ENCODE measurements around the gene LRRC72.

Gene LRRC72

DNA sequence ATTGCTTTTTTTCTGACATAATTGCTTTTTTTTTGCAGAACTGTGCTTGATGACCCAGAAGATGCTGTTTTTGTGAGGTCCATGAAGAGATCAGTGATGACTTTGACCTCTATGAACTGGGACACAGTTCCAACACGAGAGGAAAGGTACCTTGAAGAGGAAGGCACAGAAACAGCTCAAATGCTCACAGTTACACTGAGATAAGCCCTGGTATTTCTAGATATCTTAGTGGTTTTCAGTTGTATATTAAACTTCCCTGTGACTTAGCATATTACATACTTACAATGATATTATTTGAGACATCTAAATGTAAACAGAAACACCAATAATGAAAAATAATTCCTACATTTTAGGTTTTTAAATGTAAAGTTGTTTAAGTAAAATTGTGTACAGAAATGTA is 54.7 kb downstream of the LRRC72 start:
- no peak overlapping the region for H3K27ac ChIP-seq
- DNase-seq: no peak
- in situ Hi-C loops (cut with HindIII; ENCODE audit: low pct_ligation_motif_present, low sequenced_read_pairs): no loop called here
- no peak overlapping the region for H3K4me3 ChIP-seq (ENCODE audit: low read depth, low read length)
- no peaks in the 10 kb centered on the region for H3K36me3 ChIP-seq (replicated peaks)
- no peaks in the 10 kb centered on the region for H3K27me3 ChIP-seq (replicated peaks)
- TF ChIP-seq, protein P1, sequence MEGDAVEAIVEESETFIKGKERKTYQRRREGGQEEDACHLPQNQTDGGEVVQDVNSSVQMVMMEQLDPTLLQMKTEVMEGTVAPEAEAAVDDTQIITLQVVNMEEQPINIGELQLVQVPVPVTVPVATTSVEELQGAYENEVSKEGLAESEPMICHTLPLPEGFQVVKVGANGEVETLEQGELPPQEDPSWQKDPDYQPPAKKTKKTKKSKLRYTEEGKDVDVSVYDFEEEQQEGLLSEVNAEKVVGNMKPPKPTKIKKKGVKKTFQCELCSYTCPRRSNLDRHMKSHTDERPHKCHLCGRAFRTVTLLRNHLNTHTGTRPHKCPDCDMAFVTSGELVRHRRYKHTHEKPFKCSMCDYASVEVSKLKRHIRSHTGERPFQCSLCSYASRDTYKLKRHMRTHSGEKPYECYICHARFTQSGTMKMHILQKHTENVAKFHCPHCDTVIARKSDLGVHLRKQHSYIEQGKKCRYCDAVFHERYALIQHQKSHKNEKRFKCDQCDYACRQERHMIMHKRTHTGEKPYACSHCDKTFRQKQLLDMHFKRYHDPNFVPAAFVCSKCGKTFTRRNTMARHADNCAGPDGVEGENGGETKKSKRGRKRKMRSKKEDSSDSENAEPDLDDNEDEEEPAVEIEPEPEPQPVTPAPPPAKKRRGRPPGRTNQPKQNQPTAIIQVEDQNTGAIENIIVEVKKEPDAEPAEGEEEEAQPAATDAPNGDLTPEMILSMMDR (IDR thresholded peaks at IDR 0.05; ENCODE audit: low read depth, low read length, missing control alignments): no peak

DNA sequence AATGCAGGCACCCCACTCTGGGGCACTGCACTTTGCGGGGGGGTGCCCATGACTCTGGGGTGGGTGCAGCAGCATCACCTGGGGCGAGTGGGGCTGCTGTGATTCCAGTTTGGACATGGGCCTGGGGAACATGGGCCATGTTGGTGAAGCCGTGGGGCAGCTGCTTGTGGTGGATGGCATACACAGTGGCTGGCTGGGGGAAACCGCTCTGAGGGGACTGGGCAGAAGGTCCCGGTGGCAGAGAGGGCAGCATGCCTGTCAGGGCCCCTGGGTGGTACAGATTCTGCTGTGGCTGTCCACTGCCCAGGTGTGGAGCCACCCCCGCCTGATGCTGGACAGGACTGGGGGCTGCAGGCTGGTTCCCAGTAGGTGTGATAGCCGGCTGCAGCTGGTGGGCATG is 57.2 kb downstream of the LRRC72 start:
- no peaks in the 10 kb centered on the region for H3K36me3 ChIP-seq (replicated peaks)
- TF ChIP-seq, protein P1 (IDR thresholded peaks at IDR 0.05; ENCODE audit: low read depth, low read length, missing control alignments): no peak
- H3K4me3 ChIP-seq (ENCODE audit: low read depth, low read length): no peak overlapping the region
- in situ Hi-C loops (cut with HindIII; ENCODE audit: low pct_ligation_motif_present, low sequenced_read_pairs): no loop called here
- no peaks in the 10 kb centered on the region for H3K27me3 ChIP-seq (replicated peaks)
- no peak overlapping the region for H3K27ac ChIP-seq
- DNase-seq: no peak

DNA sequence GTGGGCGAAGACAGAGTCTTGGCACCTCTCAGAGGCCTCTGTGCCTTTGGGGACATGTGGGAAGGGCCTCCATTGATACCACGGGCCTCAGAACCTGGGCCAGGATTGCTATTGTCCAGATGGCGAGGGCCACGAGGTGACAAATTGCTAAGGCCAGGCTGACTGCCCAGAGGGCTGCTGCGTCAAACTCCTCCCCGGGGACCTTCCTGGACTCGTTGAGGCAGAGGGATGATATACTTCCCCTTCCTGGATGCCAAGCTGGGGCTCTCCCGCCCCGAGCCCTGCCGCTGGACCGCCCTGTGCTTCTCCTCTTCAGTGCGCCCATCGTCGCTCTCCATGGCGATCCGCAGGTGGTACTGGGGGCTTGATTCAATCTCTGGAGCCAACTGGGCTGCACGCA is 58.9 kb downstream of the LRRC72 start:
- no peak for DNase-seq
- no peak overlapping the region for H3K4me3 ChIP-seq (ENCODE audit: low read depth, low read length)
- H3K27me3 ChIP-seq (replicated peaks): no peaks in the 10 kb centered on the region
- no peaks in the 10 kb centered on the region for H3K36me3 ChIP-seq (replicated peaks)
- TF ChIP-seq, protein P1 (IDR thresholded peaks at IDR 0.05; ENCODE audit: low read depth, low read length, missing control alignments): no peak
- in situ Hi-C loops (cut with HindIII; ENCODE audit: low pct_ligation_motif_present, low sequenced_read_pairs): no loop called here
- no peak overlapping the region for H3K27ac ChIP-seq

DNA sequence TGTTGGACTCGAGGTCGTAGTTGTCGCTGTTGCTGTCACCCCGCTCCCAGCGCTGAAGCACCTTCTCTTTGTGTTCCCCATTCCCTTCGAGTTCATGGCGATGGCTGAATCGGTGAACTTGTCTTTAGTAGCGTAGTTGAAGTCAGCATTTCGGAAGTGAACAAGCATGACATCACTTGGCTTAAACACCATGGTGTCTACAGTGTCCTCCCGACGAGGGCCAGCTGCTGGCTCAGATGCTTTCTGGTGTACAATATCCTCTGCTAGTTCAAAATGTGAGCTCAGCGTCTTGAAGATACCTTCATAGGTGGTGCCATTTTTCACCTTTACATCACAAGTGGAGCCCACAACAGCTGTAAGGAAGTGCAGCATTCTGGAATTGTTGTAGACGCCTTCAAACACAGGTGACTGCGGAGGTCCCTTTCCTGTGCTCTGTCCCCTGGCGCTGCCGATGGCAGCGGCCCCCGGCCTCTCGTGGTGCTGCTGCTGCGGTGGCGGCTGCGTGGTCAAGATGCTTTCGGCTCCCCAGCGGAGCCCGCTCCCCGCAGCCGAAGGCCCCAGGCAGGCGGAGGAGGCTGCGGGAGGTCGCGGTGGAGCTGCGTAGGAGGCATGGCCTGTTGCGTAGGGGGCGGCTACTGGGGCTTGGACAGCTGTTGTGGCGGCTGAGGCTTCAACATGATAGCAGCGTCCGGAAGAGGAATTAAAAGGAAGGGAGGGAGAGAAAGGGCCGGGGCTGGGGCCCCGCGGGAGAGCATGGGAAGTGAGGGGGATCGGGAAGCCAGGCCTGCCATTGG is 59.7 kb downstream of the LRRC72 start:
- no peaks in the 10 kb centered on the region for H3K36me3 ChIP-seq (replicated peaks)
- in situ Hi-C loops (cut with HindIII; ENCODE audit: low pct_ligation_motif_present, low sequenced_read_pairs): no loop called here
- no peak for DNase-seq
- H3K27me3 ChIP-seq (replicated peaks): no peaks in the 10 kb centered on the region
- H3K27ac ChIP-seq: no peak overlapping the region
- TF ChIP-seq, protein P1 (IDR thresholded peaks at IDR 0.05; ENCODE audit: low read depth, low read length, missing control alignments): no peak
- no peak overlapping the region for H3K4me3 ChIP-seq (ENCODE audit: low read depth, low read length)

DNA sequence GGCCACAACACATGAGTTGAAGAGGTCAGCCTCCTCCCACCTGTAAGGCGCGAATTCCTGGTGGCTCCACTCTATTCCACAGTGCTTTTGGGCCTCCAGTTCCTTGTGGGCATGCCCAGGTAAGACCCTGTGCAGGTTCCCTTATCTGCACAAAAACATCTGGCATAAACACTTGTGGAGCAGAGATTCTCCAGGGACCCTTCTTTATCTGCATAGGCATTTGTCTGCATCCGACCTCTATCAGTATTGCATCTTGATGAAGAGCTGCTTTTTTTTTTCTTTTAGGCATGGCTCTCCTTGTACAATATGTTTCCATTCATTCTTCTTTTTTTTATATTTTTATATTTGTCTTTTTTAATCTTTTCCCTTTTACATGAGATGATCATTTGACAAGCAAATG is 60.5 kb downstream of the LRRC72 start:
- TF ChIP-seq, protein P1 (IDR thresholded peaks at IDR 0.05; ENCODE audit: low read depth, low read length, missing control alignments): no peak
- in situ Hi-C loops (cut with HindIII; ENCODE audit: low pct_ligation_motif_present, low sequenced_read_pairs): no loop called here

DNA sequence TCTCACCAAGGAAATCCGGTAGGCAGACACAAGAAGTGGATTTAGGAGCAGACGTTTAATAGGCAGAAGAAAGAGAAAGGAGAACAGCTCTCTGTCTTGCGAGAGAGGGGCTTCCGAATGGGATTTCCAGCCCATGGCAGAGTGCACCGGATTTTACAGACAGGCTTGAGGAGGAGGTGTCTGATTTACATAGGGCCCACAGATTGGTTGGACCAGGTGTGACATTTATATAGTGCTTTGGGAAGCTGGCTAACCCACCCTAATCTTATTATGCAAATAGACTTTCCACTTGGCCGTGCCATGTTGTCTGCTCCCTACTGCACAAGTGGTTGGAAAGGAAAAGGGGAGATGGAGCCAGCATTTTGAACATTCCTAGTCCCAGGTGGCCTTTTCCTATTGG is 61.2 kb downstream of the LRRC72 start:
- H3K27ac ChIP-seq: no peak overlapping the region
- no peak overlapping the region for H3K4me3 ChIP-seq (ENCODE audit: low read depth, low read length)
- no peaks in the 10 kb centered on the region for H3K27me3 ChIP-seq (replicated peaks)
- DNase-seq: no peak
- TF ChIP-seq, protein P1 (IDR thresholded peaks at IDR 0.05; ENCODE audit: low read depth, low read length, missing control alignments): no peak
- H3K36me3 ChIP-seq (replicated peaks): no peaks in the 10 kb centered on the region
- in situ Hi-C loops (cut with HindIII; ENCODE audit: low pct_ligation_motif_present, low sequenced_read_pairs): no loop called here

More for the DNA sequence above, 60.5 kb downstream of the LRRC72 start:
- DNase-seq: no peak
- no peak overlapping the region for H3K4me3 ChIP-seq (ENCODE audit: low read depth, low read length)
- H3K36me3 ChIP-seq (replicated peaks): no peaks in the 10 kb centered on the region
- H3K27me3 ChIP-seq (replicated peaks): no peaks in the 10 kb centered on the region
- no peak overlapping the region for H3K27ac ChIP-seq
